Tongue (tissue), 2 donors: Measurements from ENCODE around the gene HOXA5. TPM values are rescaled to one million over a fixed set of nuclear protein-coding genes. Genes with fewer than 3 reads are reported as not detected.

Experiments used
- DNase-seq: peaks from one replicate; pipeline ENCODE4 v3.0.0-alpha.2; 2015
- total RNA-seq: library from RNA; depleted of rRNA; stranded (reverse); fragments of >200 nt; gene quantifications from one replicate; pipeline ENCODE4 v1.2.3, GENCODE V29; 2014

HOXA5 gene
- total RNA-seq, 1 donor from 2014 or later: 0.21 TPM

GRCh38 chr7:27132978-27133377 lies 10.5 kb downstream of the HOXA5 start:
- DNase-seq: no peak

- DNase-seq: no peak
Observed at GRCh38 chr7:27132214-27132613, 11.3 kb downstream of the HOXA5 start.

GRCh38 chr7:27131390-27131819 lies 12.1 kb downstream of the HOXA5 start:
- DNase-seq: no peak

- peak; percentile 93 for DNase-seq
Observed at GRCh38 chr7:27130540-27131389, 12.7 kb downstream of the HOXA5 start, which contains the start of gene HOXA4. HOXA4 (minus strand) TSS chr7:27130757; CDS start chr7:27130733, 24 bp downstream.

- no peak for DNase-seq
Observed at GRCh38 chr7:27129729-27130539, 13.5 kb downstream of the HOXA5 start.

- no peak for DNase-seq
Observed at GRCh38 chr7:27128776-27129728, 14.4 kb downstream of the HOXA5 start.

- DNase-seq: peak; percentile 92
Observed at GRCh38 chr7:27128034-27128433, 15.4 kb downstream of the HOXA5 start.

GRCh38 chr7:27126596-27127327 lies 16.7 kb downstream of the HOXA5 start:
- no peak for DNase-seq

- no peak for DNase-seq
Observed at GRCh38 chr7:27125986-27126394, 17.5 kb downstream of the HOXA5 start.

GRCh38 chr7:27124902-27125689 lies 18.4 kb downstream of the HOXA5 start:
- no peak for DNase-seq

- DNase-seq: no peak
Observed at GRCh38 chr7:27124096-27124901, 19.2 kb downstream of the HOXA5 start.

- no peak for DNase-seq
Observed at GRCh38 chr7:27123477-27124053, 19.9 kb downstream of the HOXA5 start.

- DNase-seq: no peak
Observed at GRCh38 chr7:27123007-27123476, 20.4 kb downstream of the HOXA5 start.

- no peak for DNase-seq
Observed at GRCh38 chr7:27122077-27122910, 21.2 kb downstream of the HOXA5 start.

GRCh38 chr7:27121684-27122076 lies 21.8 kb downstream of the HOXA5 start:
- no peak for DNase-seq

GRCh38 chr7:27119412-27119911 lies 24.0 kb downstream of the HOXA5 start:
- DNase-seq: no peak

- DNase-seq: no peak
Observed at GRCh38 chr7:27118580-27118979, 24.9 kb downstream of the HOXA5 start.
